Fibroblast of lung (primary cell): ENCODE measurements around the gene GRPEL2.

Source experiments
- CTCF ChIP-seq, 2 donors: IDR thresholded peaks in 1 of 2; conservative IDR thresholded peaks in 1 of 2; 1 replicate in 1 of 2; 2 replicates in 1 of 2; pipeline ENCODE4 v1.5.1; 2011 to 2012; ENCODE audit warnings: low read length in 2 of 2, control low read depth in 1 of 2, inconsistent platforms in 1 of 2, low read depth in 1 of 2, mild to moderate bottlenecking in 1 of 2
- EZH2 ChIP-seq: IDR thresholded peaks from 2 replicates; pipeline ENCODE4 v1.5.1; 2012; ENCODE audit warnings: low read length, control low read depth, mild to moderate bottlenecking; ENCODE audit errors: missing control alignments

GRCh38 chr5:149379177-149379761 is 34.0 kb downstream of the GRPEL2 start, which contains the start of gene IL17B:
- TF ChIP-seq CTCF (conservative IDR thresholded peaks at IDR 0.05 in 1 of 2, IDR thresholded peaks at IDR 0.05 in 1 of 2; ENCODE audit: low read depth in 1 of 2, low read length in 2 of 2) (no peak), EZH2 (no peak)
